Activated CD8-positive, alpha-beta memory T cell treated with anti-CD3 and anti-CD28 coated beads, Interleukin-2, amount 50 U/mL, for 24 hours (primary cell): Measurements from ENCODE around the gene MINDY4B.

ENCODE experiments used
- DNase-seq: peaks from one replicate; pipeline ENCODE4 v3.0.0-alpha.2; 2020; ENCODE audit errors: extremely low read depth

Gene MINDY4B

DNA sequence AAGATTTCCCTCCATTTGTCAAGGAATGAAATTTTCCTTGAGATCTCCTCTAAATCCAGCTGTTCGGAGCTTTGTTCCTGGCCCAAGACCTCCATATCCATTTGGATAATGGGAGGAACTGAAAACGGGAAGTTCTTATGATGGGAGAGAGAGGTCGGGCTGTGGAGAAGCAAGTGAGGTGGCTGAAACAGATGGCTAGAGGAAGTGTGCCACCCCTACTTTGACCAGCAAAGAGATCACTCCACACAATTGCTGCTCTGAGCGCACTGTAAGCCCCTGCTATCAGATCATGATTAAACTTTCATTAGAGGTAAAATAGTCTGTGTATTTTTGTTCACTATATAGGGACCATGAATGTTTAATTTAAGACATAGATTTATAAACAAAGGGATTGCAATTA, at the start of gene MINDY4B:
MINDY4B (minus strand) TSS at position 101 of the 400 bp plus-strand sequence; CDS start at position 101, 0 bp downstream.
- no peak for DNase-seq

DNA sequence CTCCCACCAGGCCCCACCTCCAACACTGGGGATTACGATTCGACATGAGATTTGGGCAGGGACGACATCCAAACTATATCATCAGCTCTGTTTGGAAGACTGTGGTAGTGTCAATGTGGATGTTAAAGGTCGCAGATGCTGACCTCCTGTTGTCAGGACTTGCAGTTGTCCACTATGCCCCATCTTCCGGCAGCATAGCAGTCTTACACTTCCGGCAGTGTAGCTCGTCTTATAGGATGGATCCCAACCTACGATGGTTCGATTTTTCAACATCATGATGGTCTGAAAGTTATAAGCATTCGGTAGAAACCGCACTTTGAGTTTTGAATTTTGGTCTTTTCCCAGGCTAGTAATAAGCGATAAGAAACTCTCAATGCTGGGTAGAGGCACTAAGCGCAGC, 46.7 kb upstream of the MINDY4B start:
- DNase-seq, result no peak

DNA sequence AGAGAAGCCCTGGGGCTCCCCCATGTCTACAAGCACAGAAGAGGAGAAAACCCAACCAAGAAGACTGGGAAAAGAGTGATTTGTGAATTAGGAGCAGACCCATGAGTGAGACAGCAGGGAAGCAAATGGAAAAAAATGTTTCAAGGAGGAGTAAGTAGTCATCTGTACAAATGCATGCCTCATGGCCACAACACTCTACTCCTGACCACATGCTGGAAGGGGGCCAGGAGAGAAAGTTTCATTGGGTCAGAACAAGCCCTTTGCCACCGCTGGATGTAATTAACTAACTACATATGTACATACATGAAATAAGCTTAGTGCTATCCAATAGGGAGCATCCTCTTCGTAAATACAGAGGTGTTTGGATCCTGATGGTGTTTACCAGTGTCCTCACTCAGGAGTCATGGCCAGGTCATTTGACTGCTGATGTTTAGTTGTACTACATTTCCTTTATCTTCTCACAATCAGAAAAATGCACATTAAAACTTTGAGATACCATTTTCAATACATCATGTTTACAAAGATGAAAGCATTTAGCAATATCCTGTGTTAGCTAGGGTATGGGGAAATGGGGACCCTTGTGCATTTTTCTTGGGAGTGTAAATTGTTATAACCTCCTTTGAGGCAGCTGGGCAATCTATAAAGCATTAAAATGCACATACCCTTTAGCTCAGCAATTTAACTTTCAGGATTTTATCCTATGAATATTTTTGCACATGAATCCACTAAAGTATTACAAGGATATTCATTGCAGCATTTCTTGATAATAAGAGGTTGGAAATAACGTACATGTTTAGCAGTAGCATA, 40.2 kb upstream of the MINDY4B start:
- DNase-seq, result no peak

DNA sequence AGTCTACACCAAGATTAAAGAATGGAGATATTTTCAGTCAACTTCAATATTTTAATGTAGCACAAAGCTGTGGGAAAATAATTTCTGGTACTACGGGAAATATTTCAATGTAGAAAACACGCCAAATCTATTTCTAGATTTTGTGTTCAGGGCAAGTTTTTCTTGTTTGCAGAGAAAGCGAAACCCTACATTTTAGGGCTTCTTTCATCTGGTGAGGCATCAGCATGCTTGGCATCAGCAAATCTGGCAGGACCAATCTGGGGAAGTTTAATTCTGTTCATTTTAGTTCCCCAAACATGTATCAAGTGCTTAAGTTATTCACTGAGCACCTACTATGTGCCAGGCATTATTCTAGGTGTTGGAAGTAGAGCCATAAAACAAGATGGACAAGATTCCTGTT, 37.0 kb upstream of the MINDY4B start:
- no peak for DNase-seq

DNA sequence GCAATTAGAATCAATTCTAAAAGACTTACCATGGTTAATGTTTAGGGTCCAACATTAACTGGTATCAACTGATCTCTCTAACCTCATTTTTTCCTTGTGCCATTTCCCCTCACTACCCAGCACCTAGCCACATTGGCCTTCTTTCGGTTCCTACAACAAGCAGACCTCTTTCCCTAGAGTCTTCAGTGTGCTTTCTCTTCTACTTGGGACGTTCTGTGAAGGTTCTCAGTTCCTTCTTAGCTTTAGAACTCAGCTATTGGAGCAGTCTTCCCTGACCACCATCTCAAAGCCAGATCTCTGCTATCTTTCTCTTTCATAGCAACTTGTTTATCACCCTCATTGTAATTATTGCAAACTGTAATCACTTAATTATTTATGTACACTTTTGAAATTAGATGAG, 31.5 kb upstream of the MINDY4B start:
- no peak for DNase-seq

DNA sequence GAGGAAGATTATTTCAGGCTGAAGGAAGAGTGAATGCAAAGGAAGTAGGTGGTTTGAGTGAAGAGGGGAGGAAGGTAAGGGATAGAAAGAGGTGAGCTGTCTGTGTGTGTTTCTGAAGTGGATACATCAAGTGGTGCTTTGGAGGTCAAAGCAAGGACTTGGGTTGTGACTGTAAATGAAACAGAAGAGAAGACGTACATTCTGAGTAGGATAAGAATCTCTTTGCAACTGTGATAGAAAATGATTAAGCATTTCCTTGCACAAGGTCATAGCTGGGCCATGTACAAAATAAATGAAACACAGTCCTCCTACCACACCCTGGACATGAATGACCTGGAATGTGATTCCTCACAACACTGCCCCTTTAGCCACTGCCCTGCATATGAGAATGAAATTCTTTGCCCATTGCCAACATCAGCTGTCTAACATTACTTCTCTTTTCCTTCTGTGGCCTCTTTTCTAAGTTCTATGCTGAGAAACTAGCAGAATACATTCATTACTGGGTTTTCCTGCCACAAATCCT, 28.3 kb upstream of the MINDY4B start:
- DNase-seq, result no peak

DNA sequence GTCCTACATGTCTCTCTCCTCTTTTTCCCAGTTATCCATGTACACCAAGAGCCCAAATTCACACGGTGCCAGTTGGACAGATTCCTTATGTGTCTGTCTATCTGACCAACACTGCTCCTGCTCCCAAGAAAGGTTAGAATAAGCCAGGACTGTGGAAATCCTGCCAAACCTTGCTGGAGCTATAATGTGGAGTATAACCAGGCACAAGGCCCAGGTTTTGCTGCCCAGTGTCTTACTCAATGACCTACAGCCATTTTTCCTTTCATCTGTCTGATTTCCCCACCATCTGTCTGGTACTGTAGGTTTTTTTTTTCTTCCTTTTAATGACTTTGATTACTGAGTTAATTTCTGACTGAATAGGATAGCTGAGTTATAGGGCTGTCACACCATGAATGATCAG, 26.5 kb upstream of the MINDY4B start:
- no peak for DNase-seq

DNA sequence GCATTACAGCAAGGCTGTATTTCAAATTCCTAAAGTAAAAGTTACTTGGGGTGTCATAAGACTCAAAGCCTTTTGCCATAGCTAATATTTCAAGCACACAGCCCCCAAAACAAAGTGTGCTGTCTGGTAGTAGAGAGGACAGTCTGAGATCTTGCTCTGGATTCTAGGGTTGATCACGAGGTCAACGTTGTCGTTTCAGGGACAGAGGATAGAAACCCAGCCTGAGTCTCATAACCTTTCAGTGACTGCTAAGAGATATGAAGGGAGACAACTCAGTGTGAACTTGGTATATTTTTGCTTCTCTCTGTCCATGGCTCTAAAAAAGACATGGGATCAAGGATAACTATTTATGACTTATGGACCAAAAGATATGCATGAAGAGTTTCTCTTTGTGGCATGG, 25.6 kb upstream of the MINDY4B start:
- DNase-seq, result no peak

DNA sequence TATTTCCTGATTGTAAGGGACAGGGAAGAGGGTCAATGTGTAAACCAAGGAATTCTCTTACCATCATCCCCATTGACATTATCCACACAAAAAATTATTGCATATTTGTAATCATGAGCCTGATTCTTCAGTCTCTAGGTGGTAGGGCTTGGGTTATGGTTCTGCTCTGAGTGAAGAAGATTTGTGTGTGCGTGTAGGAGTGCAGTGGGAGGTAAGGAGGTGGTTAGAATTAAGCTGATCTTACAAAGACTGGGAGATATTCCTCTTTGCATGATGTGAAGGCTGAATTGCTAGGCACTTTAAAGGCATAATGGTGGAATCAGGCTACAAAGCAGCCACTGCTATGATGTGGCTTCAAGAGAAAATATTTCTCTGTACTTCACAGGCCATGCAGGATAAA, 23.0 kb upstream of the MINDY4B start:
- DNase-seq, result no peak

DNA sequence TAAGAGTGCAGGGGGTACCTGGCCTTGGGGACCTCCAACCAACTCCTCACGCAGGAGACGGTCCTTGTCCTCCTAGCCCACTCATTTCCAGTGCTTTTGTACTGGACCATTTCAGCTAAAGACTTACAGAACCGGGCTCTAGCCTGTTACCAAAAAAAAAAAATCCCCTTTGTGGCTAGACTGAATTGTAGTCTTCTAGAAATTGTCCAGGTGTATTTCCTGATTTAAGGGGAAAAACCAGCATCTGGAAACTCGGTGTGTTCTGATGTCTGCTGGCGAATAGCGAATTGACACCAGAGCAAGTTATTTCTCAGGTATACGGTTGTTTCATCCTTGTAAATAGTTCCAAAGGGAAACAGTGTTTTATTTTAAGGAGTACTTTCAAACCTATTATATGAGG, 21.1 kb upstream of the MINDY4B start:
- DNase-seq, result no peak

DNA sequence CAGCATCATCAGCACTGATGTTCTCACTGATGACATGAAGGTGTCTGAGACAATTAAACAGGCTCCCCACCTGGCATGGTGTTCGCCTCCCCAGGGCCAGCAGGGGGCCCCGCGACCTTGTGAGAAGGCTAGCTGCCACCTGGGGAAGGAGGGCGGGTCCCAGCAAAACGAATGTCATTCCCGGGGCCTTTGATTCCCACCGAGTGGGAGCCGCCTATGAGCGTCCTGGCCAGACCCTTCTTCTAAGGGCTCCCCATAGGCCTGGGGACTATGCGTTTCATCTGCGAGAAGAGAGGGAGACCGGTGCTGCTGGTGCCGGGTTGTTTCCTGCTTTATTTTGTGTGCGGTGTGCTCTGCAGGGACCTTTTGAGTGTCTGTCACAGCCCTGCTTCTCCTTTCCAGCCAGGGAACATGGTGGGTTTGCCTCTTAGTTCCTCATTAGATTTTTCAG, 20.5 kb upstream of the MINDY4B start:
- DNase-seq, result peak; percentile 6

DNA sequence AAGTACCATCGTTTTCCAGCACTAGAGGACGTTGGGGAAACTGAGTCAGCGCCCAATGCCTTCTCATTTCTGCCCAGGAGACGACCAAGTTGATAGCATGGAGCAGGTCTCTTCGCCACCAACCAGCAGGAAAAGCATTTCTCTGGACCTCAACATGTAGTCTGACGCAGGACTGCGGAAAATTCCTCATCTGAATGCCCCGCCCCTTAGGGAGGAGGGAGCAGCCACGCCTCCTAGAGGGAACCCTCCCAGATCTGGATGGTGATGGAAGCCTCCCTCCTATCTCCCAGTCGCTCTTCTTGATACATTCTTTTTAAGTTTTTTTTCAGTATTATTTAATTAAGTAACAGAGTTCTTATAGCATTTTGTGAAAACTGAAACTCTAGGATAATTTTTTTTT, 17.4 kb upstream of the MINDY4B start:
- no peak for DNase-seq

DNA sequence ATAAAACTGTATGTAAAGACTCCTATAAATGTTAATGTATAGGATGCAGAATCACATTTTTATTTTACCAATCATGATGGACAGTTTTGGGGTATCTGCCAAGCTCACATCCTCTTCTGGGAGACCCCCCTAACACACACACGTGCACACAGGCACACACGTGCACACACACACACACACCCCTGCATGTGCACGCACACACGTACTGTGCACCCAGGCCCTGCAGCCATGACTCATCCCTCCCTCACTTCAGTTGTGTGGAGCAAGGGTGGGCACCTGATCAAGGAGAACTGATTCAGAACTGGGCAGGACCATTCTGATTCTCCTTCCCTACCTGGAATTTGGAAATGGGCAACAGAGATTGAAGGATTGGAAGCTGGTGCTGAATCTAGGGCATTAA, 16.0 kb upstream of the MINDY4B start:
- no peak for DNase-seq

DNA sequence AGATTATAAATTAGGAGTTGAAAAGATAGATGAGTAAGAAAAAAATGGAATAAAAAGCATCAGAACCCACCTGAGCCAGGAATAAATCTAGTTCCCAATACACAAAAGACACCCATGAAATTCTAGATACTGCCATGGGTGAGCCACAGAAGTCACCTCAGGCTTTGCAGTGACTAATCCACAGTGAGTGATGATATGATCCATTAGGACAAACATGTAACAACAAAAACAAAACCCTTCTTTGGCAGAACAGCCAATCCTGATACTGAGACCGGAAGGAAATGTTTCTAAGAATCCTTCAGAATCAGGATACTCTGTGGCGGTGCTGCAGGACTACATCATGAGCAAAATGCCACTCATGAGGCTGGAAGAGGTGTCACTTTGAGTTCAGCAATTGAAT, 15.0 kb upstream of the MINDY4B start:
- no peak for DNase-seq

DNA sequence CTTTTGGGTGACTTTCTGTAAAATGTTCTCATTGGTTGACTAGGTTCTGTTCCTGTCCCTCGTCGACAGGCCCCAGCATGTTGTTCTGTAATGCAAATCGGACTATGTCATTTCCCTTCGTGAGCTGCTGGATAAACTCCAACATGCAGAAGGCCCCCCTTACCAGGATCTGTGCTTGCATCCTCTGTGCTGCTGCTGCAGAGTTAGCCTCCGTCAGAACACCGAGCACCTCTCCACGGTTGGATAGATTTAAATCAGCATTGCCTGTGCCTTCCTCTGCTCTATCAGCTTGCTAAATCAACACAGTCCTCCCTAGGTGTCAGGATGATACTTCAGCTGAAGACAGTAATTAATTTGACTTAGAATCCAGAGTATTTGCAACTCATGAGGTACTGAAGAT, 12.7 kb upstream of the MINDY4B start:
- DNase-seq, result no peak

DNA sequence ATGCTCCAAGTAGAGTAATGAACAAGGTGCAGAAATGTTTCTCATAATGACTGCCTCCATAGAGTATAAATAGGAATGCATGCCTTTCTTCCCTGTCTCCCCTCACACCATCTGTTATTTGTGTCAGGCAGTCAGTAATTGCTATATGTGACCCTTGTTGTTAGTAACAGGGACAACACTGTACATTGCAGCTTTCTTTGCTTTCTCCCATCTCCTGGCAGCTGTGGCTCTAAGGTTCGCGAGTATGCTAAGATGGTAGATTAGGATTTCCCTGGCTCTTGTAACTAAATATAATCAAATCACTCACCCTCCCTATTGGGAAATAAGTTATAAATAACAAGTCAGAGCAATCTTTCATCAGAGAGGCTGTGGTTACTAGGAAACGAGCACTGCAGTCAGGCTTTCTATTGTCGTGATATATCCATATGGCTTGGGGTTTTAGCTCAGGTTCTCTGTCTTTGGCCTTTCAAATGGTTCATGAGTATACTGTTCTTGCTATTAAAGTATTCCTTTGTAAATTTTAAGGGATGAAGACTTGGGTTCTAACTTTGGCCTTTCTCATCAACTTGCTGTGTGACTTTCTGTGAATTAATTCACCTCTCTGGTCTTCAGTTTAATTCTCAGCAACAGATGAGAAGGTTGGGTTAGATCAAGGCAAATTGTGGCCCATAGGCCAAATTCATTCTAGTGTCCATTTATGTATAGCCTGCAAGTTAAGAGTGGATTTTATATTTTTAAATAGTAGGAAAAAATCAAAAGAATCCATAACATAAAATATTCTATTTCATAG, 8.1 kb upstream of the MINDY4B start:
- DNase-seq, result no peak

DNA sequence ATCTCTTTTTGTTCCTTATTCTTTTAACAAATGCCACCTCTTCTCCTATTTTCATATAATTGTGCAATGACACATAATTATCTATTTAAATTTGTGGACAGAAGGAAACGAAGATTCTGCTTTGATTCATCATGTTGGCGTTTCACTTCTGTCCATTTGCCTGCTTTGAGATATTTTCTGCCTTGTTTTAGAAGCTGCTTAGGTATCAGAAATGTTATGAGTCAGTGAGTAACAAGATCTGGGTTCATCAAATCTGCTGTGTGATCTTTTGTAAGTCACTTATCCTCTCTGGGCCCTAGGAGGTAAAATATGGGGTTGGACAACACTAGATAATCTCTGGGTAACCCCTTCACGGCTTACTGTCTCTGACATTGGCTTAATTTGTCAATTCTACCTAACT, 7.3 kb upstream of the MINDY4B start:
- no peak for DNase-seq

DNA sequence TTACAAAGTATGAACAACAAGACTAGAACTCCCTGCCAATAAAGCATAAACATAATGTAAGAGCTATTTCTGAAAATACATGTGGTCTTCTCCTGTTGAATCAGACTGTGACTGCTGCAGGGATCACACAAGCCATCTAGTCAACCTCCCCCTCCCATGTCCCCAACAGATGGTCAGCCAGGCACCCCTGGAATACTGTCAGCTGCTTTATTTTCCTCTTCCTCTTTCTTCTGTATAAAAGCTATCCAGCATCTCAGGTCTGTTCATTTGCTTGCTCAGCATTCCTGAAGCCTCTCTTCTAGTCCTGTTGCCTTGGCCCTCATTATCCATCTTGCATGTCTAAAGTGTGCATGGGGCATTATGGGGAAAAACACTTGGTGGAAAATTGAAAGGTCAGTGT, 6.5 kb upstream of the MINDY4B start:
- no peak for DNase-seq

DNA sequence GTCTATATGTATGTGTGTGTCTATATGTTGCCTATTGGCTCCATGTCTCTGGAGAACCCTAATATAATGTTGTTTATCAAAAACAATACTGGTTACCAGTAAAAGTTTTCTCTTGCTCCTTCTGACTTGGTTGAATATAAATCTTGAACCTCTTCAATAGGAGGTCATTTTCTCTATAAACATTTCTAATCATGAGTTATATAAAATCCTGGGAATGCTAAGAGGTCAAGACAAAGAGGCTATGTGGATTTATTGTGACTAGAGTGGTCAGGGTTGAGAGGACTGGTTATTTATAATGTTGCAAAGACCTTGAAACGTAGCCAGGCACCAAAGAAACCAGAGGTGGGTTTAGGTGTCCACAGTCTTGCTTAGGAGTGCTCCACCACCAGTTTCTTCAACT, 1.2 kb upstream of the MINDY4B start:
- no peak for DNase-seq

DNA sequence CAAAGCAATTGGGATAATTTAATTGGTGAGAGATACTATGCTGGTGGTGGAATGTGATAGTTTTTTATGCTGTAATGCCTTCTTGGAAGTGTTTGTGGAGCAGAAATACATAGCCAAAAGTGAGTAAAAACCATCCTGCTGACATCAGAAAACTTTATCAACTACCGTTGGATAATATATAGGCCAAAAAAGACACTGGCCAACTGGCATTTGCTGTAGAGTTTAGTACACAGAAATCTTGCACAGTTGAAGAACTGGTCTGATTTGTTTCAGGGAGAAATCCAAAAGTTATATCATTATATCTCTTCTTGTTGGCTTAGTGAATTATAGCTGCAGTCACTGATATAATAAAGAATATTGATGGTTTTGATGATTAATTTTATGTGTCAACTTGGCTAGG, 507 bp upstream of the MINDY4B start:
- no peak for DNase-seq

DNA sequence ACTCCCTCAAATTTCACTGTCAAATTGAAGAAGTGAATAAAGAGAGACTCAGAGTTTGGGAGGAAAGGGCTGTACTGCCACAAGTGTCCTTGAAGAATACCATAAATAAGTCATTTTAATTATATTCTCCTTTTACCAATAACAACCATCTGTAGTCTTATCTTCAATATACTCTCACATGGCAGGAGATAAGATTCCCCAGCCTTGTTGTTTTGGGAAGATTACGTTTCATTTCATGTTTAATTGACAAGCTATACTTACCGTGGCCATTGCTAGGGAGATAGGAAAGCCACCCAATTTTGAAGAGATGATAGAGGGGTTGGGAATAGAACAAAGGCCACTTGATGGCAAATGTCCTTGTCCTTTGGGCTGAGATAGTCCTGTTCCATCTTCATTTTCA, 2.3 kb downstream of the MINDY4B start:
- DNase-seq, result no peak

DNA sequence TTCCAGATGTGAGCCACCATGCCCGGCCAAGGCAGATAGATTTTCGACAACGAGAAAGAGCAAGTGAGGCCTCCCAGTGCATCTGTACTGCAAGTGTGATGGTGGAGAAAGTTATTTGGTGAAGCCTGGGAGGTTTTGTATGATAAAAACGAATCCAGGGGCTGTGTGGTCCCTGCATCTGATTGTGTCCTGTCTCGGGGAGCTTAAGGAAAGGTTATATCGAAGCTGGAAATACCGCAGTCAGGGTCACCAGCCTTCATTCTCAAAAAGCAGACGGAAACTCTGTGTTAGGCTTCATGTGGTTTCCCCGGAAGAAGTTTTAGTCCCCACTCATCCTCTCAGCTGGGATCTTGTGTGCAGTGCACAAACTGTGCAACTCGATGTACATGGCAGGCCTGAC, 3.4 kb downstream of the MINDY4B start:
- no peak for DNase-seq

DNA sequence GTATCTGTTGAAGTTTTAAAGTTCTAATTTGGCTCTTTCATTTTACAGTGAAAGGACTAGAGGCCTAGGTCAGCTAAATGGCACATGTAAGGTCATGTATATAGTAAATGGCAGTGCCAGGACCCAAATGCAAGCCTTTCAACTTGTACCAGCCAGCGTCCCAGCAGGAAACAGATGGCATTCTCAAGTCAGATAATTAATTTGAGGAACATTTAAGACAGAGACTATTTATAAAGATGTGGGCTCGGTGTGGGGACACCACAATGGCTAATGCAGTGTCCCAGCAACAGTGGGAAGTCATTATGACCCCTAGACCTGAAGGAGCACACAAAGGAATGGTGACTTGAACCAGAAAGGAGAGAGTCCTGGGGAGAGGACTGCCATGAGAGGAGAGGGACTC, 6.1 kb downstream of the MINDY4B start:
- no peak for DNase-seq
